ENCODE results near the gene TUBE1. TPM values are rescaled to one million over a fixed set of nuclear protein-coding genes. Genes with fewer than 3 reads are reported as not detected.

TUBE1 gene
- total and polyA plus RNA-seq, 2 of the 4 experiments (the other 2 are of a cell fraction) = 7.9 to 8.6 TPM

DNA sequence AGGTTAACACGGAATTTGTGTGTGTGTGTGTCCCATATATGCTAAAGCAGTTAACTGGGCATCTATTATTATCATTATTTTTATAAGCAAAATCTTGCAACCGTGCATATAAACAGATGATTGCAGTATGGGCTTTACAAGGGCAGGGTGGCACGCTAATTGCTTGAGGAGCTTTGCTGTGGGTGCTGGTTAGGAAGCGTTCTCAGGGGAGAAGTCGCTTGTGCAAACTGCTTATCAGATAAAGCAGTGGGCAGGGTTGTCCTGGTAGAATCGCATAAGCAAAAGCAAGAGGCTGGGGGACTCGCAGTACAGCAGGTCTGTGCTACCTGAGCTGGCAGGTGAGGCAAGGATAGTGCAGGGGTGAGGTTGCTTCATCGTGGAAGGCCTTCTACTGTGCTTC lies 43.1 kb downstream of the TUBE1 start:
- ChIA-PET POLR2A (ENCODE audit: unreplicated experiment) (no interaction called here), CTCF (interaction anchor here (0.8 to 1.2 kb wide), 2 partner anchors 43 to 334 kb away, joined by 3 read pairs; partner anchors contain the start of genes FAM229B and TUBE1)
- in situ Hi-C loops (cut with MboI; ENCODE audit: low sequenced_read_pairs) (loop anchor here (25.0 kb wide), 2 partner anchors 682 to 1007 kb away; no protein-coding TSS in a partner anchor), dilution Hi-C loops (cut with HindIII; ENCODE audit: low sequenced_read_pairs, unreplicated experiment) (no loop called here), intact Hi-C loops (cut with micrococcal nuclease) (loop anchor here (5.0 kb wide), 3 partner anchors 442 to 1032 kb away; partner anchors contain the start of gene REV3L)
- Histone ChIP-seq H3K36me3 (ENCODE audit: control insufficient read depth, insufficient read depth, low read length) (no peaks in the 10 kb centered on the region), H3K4me3 (ENCODE audit: insufficient read depth, low read depth, low read length) (no peak overlapping the region), H4K20me1 (ENCODE audit: insufficient read depth, low read length) (no peaks in the 10 kb centered on the region), H2AK5ac (ENCODE audit: low read depth, low read length) (peak overlapping the region; percentile 52; the same call in 1 of the 2 replicates), H3K4me2 (ENCODE audit: low read depth, low read length) (no peak overlapping the region), H2BK20ac (ENCODE audit: low read depth, low read length) (peak overlapping the region; percentile 12; the same call in 1 of the 2 replicates), H2BK15ac (ENCODE audit: low read depth, low read length) (no peak overlapping the region), H3K14ac (replicated peaks; ENCODE audit: low read depth, low read length) (no peak overlapping the region), H3K23ac (ENCODE audit: low read depth, low read length) (no peak overlapping the region), H3K18ac (ENCODE audit: low read depth, low read length) (no peak overlapping the region), H3K4me1 (ENCODE audit: control insufficient read depth, insufficient read depth, low read length) (peaks cover 8% of the 10 kb centered on the region), H4K5ac (ENCODE audit: low read depth, low read length) (no peak overlapping the region), H4K8ac (ENCODE audit: low read depth in 2 of 2, low read length in 2 of 2) (no peak overlapping the region), H3K27ac (ENCODE audit: insufficient read depth, low read length) (no peak overlapping the region), H3K56ac (ENCODE audit: extremely low read depth, insufficient read depth, low read length) (no peak overlapping the region), H3K9me1 (ENCODE audit: insufficient read depth, low read length) (peaks cover 10% of the 10 kb centered on the region; the same call in 1 of the 2 replicates), H2AFZ (replicated peaks; ENCODE audit: low read length, poor library complexity) (no peak overlapping the region), H4K91ac (ENCODE audit: insufficient read depth, low read depth, low read length) (no peak overlapping the region), H2BK5ac (ENCODE audit: low read depth, low read length, poor library complexity, severe bottlenecking) (peak overlapping the region; percentile 19), H3K79me1 (ENCODE audit: low read depth in 1 of 2, low read length in 2 of 2) (no peaks in the 10 kb centered on the region), H3K27me3 (ENCODE audit: control insufficient read depth, insufficient read depth, low read length) (no peaks in the 10 kb centered on the region), H3K4ac (ENCODE audit: low read depth, low read length) (no peak overlapping the region), H3K9me3 (ENCODE audit: control insufficient read depth, insufficient read depth, low read length) (no peaks in the 10 kb centered on the region), H2AK9ac (replicated peaks; ENCODE audit: low read depth, low read length, poor library complexity) (no peak overlapping the region), H2BK120ac (ENCODE audit: low read depth, low read length) (peak overlapping the region; percentile 21; the same call in 1 of the 2 replicates), H3K9ac (ENCODE audit: low read depth, low read length) (no peak overlapping the region)
- no peak for DNase-seq
- BruUV-seq (replicated peaks) = no TSS peak
- TF ChIP-seq RCOR1 (IDR thresholded peaks at IDR 0.05; ENCODE audit: insufficient replicate concordance, low read length) (no peak), NFE2L2 (IDR thresholded peaks at IDR 0.05; ENCODE audit: low read depth, low read length) (no peak), CEBPB (IDR thresholded peaks at IDR 0.05; ENCODE audit: low read depth, low read length) (no peak), FOS (IDR thresholded peaks at IDR 0.05; ENCODE audit: low read depth, low read length) (no peak), MAFK (IDR thresholded peaks at IDR 0.05; ENCODE audit: low read depth, low read length) (no peak), POLR2A (IDR thresholded peaks at IDR 0.05; ENCODE audit: low read depth, low read length) (no peak), BHLHE40 (IDR thresholded peaks at IDR 0.05; ENCODE audit: low read depth, low read length) (no peak)
- TF ChIP-seq, protein P1, sequence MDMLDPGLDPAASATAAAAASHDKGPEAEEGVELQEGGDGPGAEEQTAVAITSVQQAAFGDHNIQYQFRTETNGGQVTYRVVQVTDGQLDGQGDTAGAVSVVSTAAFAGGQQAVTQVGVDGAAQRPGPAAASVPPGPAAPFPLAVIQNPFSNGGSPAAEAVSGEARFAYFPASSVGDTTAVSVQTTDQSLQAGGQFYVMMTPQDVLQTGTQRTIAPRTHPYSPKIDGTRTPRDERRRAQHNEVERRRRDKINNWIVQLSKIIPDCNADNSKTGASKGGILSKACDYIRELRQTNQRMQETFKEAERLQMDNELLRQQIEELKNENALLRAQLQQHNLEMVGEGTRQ (IDR thresholded peaks at IDR 0.05; ENCODE audit: low read depth, low read length) = no peak
- TF ChIP-seq, protein P2, sequence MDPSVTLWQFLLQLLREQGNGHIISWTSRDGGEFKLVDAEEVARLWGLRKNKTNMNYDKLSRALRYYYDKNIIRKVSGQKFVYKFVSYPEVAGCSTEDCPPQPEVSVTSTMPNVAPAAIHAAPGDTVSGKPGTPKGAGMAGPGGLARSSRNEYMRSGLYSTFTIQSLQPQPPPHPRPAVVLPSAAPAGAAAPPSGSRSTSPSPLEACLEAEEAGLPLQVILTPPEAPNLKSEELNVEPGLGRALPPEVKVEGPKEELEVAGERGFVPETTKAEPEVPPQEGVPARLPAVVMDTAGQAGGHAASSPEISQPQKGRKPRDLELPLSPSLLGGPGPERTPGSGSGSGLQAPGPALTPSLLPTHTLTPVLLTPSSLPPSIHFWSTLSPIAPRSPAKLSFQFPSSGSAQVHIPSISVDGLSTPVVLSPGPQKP (IDR thresholded peaks at IDR 0.05; ENCODE audit: borderline replicate concordance, low read depth, low read length) = no peak
- WGBS, 2 experiments (ENCODE audit: extremely low coverage in 2 of 2, insufficient read length in 1 of 2) = 79% methylated on average over 3 of the region's 8 CpGs; no CpG with 5 or more reads in 1 of the 2 experiments
- ATAC-seq (ENCODE audit: low read depth) = no peak

All from IMR-90 (cell line).